Measurements from ENCODE around the gene SCUBE3. TPM values are rescaled to one million over a fixed set of nuclear protein-coding genes. Genes with fewer than 3 reads are reported as not detected.

Gene SCUBE3
- total and polyA plus RNA-seq, 12 donors = 1.2 to 18.8 (median 8.4) TPM

- WGBS, 2 donors = 77 to 84% methylated on average over 15 of the region's 15 CpGs
- DNase-seq (no peak), ATAC-seq (no peak)
- Histone ChIP-seq H3K27me3 (no peaks in the 10 kb centered on the region), H3K27ac (no peak overlapping the region), H3K4me1 (peaks cover 4 to 21% (median 11%) of the 10 kb centered on the region in 9 donors), H3K4me3 (no peak overlapping the region), H3K36me3 (peaks cover 0 to 92% (median 75%) of the 10 kb centered on the region in 9 donors), H3K9me3 (no peaks in the 10 kb centered on the region)
- intact Hi-C loops (cut with DNase I) = loop anchor here in 1 of 10 donors (5.0 kb wide), 1 partner anchor 35 kb away; no protein-coding TSS in a partner anchor
- TF ChIP-seq CTCF (IDR thresholded peaks at IDR 0.05) = no peak
These were observed 78.7 kb downstream of the SCUBE3 start for GRCh38 chr6:35292494-35292893.

GRCh38 chr6:35293681-35294080, 79.9 kb downstream of the SCUBE3 start:
- no peak for ATAC-seq
- peaks cover 0 to 80% (median 63%) of the 10 kb centered on the region in 9 donors for H3K36me3 ChIP-seq
- TF ChIP-seq CTCF (IDR thresholded peaks at IDR 0.05) = no peak
- H3K4me3 ChIP-seq = no peak overlapping the region
- no peak overlapping the region for H3K27ac ChIP-seq
- no peaks in the 10 kb centered on the region for H3K27me3 ChIP-seq
- no peaks in the 10 kb centered on the region for H3K9me3 ChIP-seq
- intact Hi-C loops (cut with DNase I) = loop anchor here in 1 of 10 donors (5.0 kb wide), 1 partner anchor 34 kb away; no protein-coding TSS in a partner anchor
- WGBS, 2 donors = 92 to 93% methylated on average over 9 of the region's 9 CpGs
- no peak for DNase-seq
- H3K4me1 ChIP-seq = peaks cover 4 to 30% (median 22%) of the 10 kb centered on the region in 9 donors

GRCh38 chr6:35294308-35294945, 80.7 kb downstream of the SCUBE3 start:
- Histone ChIP-seq H3K9me3 (no peaks in the 10 kb centered on the region), H3K27ac (no peak overlapping the region)

GRCh38 chr6:35295036-35295435, 81.3 kb downstream of the SCUBE3 start:
- Histone ChIP-seq H3K9me3 (no peaks in the 10 kb centered on the region), H3K4me1 (peaks cover 4 to 34% (median 23%) of the 10 kb centered on the region in 9 donors), H3K4me3 (no peak overlapping the region), H3K36me3 (peaks cover 0 to 67% (median 49%) of the 10 kb centered on the region in 9 donors), H3K27ac (no peak overlapping the region), H3K27me3 (no peaks in the 10 kb centered on the region)
- ATAC-seq = no peak
- intact Hi-C loops (cut with DNase I) = loop anchor here in 4 of 10 donors (5.0 kb wide), 3 partner anchors 47 to 157 kb away; partner anchors contain the start of genes FANCE (in 3 of the 4) and PPARD (in 1 of the 4)
- no peak for TF ChIP-seq CTCF (IDR thresholded peaks at IDR 0.05)
- 91 to 99% methylated on average over 2 of the region's 2 CpGs for WGBS, 2 donors
- no peak for DNase-seq

More at GRCh38 chr6:35294308-35294945, 80.7 kb downstream of the SCUBE3 start:
- Histone ChIP-seq H3K4me1 (peaks cover 4 to 31% (median 23%) of the 10 kb centered on the region in 9 donors), H3K36me3 (peaks cover 0 to 73% (median 55%) of the 10 kb centered on the region in 9 donors), H3K27me3 (no peaks in the 10 kb centered on the region), H3K4me3 (no peak overlapping the region)
- 58 to 64% methylated on average over 10 of the region's 10 CpGs for WGBS, 2 donors
- DNase-seq (no peak), ATAC-seq (peak in 2 of 8 donors; percentile 24 to 38)
- TF ChIP-seq CTCF (IDR thresholded peaks at IDR 0.05) = peak; percentile 37 to 74 (median 63)
- intact Hi-C loops (cut with DNase I) = loop anchor here in 1 of 10 donors (5.0 kb wide), 1 partner anchor 33 kb away; no protein-coding TSS in a partner anchor
